Activated CD4-positive, alpha-beta T cell treated with anti-CD3 and anti-CD28 coated beads for 1 hour (primary cell): ENCODE measurements around the gene CXCL14.

Experiments
- DNase-seq: peaks from one replicate; pipeline ENCODE4 v3.0.0-alpha.2; 2020

The CXCL14 gene

DNA sequence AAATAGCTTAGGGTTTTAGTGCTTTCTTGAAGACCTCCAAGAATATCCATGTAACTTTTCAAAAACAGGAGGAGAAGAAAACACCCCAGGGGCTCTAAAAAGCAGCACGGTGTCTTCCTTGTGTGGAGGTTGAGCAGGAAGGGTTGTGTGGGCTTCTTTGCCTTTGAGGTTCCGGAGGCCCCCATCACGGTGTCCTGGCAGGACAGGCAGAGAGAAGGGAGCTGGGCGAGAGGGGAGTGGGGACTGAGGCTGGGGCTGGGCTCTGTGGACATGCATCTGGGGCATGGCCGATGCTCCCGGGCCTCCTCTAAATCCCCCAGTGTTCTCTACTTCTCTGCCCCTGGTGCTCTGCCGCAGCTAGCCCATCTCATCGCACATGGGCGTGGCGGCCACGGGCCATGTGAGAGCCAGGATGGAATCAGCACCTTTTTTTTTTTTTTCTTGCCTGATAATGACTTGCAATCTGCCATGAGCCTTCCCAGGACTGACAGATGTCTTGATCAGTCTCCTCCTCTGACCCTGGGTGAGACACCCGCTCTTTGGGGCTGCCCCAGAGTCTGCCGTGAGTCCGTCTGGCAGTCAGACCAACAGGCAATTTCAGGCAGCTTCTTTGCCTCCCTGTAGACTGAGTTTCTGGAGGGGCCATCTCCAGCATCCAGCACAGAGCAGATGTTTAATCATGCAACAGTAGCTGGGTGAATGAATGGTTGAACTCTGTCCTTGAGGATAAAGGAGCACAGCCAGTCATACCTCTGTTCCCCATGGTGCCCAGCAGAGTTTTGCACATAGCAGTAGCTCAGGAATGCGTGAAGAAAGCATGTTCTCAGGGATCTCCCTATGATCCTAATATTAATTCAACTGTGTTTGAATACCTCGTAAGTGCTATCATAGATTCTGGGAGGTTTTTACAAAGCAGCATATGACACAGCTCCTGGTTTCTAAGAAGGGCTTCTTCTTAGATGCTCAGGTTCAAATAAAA lies 12.1 kb downstream of the CXCL14 start:
- DNase-seq = no peak

DNA sequence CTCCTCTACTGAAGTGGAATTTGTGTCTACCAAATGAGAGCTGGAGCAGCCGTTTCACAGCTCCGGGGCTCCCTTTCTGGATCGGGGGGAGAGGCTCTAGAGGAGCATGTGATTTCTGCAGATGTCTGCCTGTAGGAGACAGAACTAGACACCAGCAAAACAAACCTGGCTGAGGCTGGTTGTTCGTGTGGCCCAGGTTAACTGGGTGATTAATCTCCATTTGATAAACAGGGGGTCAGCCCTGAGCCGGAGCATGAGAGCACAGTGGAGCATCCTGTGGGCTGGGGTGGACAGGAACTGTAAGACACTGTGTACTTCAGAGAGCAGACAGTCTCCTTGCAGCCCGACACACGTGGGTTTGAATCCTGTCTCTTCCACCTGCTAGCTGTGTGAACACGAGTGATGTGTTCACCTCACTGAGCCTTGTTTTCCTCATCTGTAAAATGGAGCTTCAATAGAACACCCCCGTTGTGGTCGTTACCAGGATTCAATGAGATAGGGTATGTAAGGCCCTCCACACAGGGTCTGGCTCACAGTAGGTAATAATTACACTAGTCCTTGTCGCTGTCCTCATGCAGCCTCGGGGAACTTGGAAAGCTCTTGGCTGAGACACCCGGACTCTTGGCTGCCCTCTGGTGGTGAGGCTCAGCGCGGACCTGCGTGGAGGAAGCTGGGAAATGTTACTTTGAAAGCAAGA lies 12.9 kb downstream of the CXCL14 start:
- DNase-seq = peak; percentile 47

DNA sequence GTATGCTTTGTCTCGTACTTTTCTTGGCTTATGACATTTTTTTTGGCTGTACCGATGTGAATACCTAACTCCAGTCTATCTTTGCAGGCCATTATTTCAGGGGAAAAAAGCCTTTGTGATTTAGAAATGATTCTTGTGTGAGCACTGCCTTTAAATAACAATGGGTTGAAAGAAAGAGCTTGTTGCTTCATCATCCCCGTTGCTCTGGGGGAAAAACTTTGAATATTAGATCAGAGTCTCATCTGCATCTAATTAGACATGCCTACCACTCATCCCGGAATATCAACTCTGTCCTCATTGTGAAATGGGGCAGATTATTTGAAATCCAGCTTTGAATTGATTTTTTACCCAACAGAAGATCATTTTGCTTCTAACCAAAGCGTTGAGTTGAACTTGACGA lies 13.5 kb downstream of the CXCL14 start:
- DNase-seq = no peak

GRCh38 chr5:135564331-135564730 lies 14.5 kb downstream of the CXCL14 start:
- DNase-seq = no peak

DNA sequence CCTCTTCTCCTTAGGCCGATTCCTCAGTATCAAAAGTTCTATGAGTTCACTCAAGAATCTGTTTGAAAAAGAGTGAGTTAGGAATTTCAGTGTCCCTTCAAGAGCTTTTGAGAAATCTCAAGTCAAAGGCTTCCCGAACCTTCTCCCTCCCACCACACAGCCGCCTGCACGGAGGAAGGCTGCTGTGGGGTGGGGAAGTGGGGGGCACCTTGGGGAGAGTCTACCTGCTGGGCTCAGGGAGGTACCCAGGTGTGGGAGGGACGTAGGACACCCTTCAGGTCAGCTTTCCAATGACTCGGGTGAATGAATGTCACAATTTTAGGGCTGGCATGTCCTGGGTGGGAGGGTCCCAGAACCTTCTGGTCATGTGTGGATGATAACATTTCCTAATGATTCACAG lies 17.5 kb downstream of the CXCL14 start:
- DNase-seq = no peak

- peak; percentile 21 for DNase-seq
Measured at GRCh38 chr5:135560858-135561257, 17.9 kb downstream of the CXCL14 start.

DNA sequence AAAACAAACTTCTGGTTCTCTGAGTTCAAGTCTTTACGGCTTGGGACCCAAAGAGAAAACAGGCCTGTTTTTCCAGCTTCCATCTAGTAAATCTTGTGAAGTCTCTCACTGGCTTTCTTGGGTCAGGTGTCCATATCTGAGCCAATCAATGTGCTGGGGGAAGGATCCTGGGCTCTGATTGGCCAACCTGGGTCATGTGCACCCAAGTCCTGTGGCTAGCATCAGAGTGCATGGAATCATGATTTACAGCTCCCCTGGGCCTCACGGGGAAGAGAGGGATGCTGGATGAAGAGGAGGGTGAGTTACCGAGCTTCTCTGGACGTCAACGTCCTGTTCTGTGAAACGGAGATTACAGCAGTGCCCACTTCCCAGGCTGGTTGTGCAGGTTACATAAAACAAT lies 19.4 kb downstream of the CXCL14 start:
- no peak for DNase-seq

GRCh38 chr5:135557076-135557838 lies 21.5 kb downstream of the CXCL14 start:
- no peak for DNase-seq

DNA sequence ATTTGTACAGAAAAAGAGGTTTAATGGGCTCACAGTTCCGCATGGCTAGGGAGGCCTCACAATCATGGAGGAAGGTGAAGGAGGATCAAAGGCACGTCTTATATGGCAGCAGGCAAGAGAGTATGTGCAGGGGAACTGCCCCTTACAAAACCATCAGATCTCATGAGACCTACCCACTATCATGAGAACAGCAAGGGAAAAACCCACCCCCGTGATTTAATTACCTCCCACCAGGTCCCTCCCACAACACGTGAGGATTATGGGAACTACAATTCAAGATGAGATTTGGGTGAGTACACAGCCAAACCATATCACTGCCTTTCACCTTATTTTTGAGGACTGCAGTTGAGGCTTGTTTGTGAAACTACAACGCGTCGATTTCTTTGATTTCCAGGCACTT lies 22.2 kb downstream of the CXCL14 start:
- DNase-seq = no peak

DNA sequence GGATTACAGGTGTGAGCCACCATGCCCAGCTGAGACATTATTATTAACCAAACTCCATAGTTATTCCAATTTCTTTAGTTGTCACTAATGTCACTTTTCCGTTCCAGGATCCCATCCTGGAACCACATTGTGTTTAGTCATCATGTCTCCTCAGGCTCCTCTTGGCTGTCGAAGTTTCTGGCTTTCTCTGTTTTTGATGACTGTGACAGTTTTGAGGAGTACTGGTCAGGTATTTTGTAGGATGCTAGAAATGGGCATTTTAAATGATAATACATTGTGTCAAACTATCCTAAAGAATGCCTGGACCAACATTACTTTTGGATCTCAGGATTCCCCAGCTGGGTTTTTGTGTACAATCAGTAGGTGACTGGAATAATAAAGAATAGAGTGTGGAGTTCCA lies 23.3 kb downstream of the CXCL14 start:
- no peak for DNase-seq

DNA sequence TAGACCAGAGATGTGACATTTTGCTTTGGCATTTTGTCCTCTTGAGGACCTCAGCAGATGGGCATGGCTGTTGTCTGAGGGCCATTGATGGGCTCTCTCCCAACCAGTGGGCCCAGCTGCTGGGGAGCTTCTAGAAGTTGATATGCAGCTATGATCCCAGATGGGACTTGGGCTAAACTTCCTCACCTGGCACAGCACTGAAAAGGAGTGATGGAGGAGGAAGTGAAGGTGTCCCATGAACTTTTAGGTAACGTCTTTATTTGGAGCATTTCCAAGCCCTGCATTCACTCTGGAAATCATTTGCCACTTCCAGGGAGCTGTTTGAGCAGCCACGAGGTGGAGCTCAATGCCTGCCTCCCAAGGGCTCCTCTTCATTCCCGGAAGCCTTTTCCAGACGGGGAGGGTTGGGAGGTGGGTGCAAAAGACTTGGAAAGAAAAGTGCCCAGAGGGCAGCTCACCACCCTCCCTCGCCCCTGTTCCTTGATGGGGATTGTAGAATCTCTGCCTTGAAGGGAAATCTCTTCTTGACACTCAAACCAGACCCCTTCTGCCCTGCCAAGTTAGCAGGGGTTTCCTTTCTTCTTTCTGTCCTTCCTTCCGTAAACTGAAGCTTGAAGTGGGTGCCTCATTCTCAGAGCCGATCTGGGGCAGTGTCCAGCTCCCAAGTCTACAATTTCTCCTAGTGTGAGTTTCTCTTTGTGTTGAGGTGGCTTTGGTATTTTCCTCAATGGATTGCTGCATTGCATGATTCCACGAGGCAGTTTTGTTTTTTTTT lies 24.9 kb downstream of the CXCL14 start:
- no peak for DNase-seq

- DNase-seq = peak; percentile 13
Measured at GRCh38 chr5:135551593-135552447, 27.0 kb downstream of the CXCL14 start.

GRCh38 chr5:135549413-135549812 lies 29.4 kb downstream of the CXCL14 start:
- no peak for DNase-seq

GRCh38 chr5:135547590-135548254 lies 31.1 kb downstream of the CXCL14 start:
- no peak for DNase-seq

DNA sequence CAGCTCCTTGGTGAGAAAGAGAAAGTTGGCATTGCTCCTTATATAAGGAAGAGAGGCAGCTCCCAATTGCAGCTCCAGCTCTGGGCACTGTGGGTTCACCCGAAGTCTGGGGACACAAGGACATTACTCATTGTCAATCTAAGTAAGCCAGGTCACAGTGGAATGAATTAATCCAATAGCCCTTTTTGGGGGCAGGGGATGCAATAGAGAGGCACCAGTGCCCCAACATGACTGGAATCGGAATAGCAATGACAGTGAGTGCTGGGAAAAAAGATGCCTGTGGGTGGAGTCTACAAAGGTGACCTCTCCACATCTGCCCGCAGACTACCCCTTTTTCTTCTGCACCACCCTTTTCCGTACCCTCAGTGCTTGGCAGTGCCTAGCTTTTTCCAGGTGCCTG lies 31.9 kb downstream of the CXCL14 start:
- DNase-seq = no peak

- DNase-seq = no peak
Measured at GRCh38 chr5:135546101-135546500, 32.7 kb downstream of the CXCL14 start.

GRCh38 chr5:135545099-135545498 lies 33.7 kb downstream of the CXCL14 start:
- DNase-seq = no peak

DNA sequence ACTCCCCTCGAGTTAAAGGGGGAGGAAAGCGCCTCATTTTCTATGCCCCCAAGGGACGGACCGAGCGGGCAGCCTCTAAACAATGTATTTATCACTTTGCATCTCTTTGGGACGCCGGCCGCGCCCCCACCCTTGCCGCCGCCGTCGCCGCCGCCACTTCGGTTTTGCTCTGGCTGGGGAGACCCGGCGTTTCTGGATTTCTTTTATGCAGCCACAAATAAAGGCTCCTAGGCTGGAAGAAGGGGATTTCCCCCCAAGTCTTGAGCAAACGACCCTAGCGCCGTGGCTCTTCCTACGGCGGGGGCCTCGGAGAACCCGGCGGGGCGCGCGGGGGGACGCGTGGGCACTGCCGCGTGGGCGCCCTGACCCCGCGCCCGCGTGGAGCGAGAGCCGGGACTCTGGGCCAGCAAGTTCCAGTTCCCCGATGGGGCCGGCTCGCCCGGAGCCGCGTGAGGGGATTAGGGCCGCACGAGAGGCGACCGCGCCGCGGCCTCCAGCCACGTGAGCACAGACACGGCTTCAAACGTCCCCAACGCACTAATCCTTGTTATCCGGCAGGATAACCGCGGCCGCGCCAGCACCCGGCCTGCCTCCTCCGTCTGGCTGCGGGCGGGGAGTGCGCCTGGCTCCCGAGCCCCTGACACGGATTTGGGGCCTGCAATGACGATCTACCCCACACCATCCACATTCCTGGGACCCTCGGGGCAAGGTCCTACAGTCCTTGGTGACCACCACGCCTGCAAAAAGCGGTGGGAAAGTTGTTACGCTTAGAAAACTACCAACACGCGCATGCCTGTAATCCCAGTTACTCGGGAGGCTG lies 35.1 kb downstream of the CXCL14 start:
- no peak for DNase-seq

DNA sequence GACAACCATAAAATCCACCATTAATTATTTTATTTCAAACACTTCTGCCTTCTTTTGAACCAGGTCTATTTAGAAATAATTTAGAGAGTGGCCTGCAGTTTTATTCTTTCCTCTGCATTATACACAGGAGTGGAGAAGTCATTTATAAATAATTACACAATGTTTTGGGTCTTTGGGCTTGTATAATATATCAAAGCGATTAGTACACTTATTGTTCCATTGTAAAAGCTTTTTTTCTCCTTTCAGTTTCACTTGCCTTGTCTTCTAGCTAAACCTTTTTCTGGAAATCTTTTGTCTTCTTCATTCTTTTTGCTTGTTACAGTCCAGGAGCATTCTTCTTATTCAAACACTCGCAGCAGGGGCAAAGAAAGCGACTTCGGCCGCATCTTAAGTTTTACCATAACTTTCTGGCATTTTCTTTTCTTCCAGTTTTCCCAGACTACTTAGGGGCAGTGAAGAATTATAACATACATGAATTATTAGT lies 35.7 kb downstream of the CXCL14 start:
- DNase-seq = no peak
